ENCODE data around the gene NRM. TPM values are rescaled to one million over a fixed set of nuclear protein-coding genes. Genes with fewer than 3 reads are reported as not detected.

NRM gene
- polyA plus RNA-seq, 6 donors from 2014 or later, result 37.3 to 72.1 (median 45.4) TPM

DNA sequence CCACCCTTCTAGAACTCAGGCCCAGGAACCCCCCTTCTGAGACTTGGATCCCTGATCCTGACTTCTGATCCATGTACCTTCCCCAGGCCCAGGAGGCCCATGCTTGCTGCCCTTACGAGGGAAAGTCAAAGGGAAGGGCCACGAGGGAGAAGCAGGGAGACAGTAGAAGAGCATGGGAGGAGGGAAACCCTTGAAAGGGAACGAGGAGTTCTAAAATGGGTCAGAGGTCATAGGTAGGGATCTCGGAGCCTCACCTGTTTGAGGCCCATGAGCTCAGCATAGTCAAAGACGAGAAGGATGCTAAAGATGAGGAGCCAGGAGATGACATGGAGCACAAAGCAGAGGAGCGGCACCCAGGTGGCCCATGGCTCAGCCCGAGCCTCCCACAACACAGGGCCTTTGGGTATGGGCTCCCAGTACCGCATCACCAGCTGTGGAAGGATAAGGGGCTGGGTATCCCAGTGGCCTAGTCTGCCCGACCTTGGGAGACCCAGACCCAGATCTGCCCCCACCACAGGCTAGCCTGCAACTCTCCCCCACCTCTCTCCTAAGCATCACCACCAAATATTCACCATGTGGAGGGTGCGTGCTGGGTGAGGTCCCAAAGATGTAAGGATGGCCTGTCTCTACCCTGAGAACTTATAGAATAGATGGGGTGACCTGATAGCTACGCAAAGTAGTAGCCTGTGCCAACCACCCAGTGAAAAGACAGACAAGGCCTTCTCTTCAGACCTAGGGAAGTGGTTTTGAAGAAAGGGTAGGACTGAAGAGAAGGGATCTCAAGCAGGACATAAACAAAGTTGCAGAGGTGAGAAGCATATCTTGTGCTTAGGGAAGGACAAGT is 1.5 kb downstream of the NRM start:
- ATAC-seq (ENCODE audit: low read depth in 2 of 2) (no peak), DNase-seq (no peak)
- Mint-ChIP-seq H3K27ac (peak overlapping the region; percentile 32 to 98 (median 95)), H3K36me3 (peaks cover 0 to 23% of the 10 kb centered on the region in 2 donors), H3K9me3 (peaks cover 0 to 2% (median 0%) of the 10 kb centered on the region in 7 donors), H3K4me1 (peaks cover 49 to 65% (median 56%) of the 10 kb centered on the region in 3 donors), H3K4me3 (peak overlapping the region; percentile 93 to 100 (median 98)), H3K27me3 (no peaks in the 10 kb centered on the region)

DNA sequence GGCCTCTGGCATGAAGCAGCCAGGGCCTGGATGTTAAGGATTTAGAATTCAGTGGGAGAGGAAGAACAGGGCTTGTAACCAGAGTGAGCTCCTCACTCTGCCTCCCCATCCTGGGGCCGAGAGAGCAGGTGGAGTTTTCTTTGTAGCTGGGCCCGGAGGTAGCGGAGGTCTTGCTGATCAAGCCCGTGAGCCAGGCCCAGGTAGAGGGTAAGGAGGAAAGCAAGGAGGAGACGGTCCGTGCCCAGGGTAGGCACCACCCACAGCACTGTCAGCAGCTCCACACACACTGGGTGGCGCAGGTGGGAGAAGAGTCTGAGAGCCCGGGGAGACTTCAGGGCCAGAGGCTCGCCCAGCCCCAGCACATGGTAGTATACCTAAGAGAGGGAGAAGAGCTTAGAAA is 2.2 kb downstream of the NRM start:
- peak; percentile 57 for DNase-seq
- peak; percentile 44 to 45 for ATAC-seq (ENCODE audit: low read depth in 2 of 2)
- peak overlapping the region; percentile 73 to 98 (median 95) for H3K27ac Mint-ChIP-seq

DNA sequence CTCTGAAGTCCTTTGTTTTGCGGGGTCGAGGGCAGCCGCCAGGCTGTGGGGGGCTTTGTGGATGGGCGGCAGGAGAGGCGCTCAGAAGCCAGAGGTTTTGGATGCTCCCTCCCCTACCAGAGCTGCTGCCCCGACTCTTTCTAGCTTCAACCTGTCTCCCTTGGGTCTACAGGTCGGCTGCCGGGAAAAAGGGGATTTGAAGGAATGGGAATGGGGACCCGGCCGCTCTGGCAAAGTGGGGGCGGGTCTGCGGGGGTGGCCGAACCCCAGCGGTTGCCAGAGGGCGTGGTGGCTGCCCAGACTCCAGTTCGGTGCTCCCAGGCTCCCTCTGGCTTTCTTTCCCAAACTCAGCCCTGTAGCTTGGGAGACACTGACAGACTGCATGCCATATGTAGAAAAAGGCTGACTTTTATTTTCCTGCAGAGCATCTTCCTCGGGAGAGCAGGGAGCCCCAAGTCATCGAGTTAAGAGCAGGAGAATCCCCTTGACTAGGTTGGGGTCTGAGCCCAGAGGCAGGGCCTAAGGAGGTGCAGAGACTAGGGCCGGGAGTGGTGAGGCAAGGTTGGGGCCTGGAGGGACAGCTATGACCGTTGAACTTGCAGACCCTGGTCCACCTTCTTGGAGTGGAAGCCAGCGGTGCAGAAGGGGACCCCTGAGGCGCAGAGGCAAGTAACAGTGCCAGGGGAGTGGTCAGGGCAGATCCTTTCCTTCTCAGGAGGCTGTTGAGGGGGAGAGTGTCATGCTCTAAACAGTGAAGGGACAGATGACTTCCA is 2.9 kb downstream of the NRM start:
- H3K27me3 Mint-ChIP-seq, result no peaks in the 10 kb centered on the region
- ATAC-seq (ENCODE audit: low read depth in 2 of 2), result no peak
- peaks cover 0 to 2% (median 0%) of the 10 kb centered on the region in 7 donors for H3K9me3 Mint-ChIP-seq
- peak overlapping the region; percentile 93 to 100 (median 98) for H3K4me3 Mint-ChIP-seq
- H3K27ac Mint-ChIP-seq, result peak overlapping the region; percentile 91 to 98 (median 95)
- no peak for DNase-seq
- H3K36me3 Mint-ChIP-seq, result peaks cover 0 to 37% of the 10 kb centered on the region in 2 donors
- H3K4me1 Mint-ChIP-seq, result peaks cover 52 to 79% (median 59%) of the 10 kb centered on the region in 3 donors

More for the DNA sequence above, 2.2 kb downstream of the NRM start:
- Mint-ChIP-seq H3K4me3 (peak overlapping the region; percentile 93 to 100 (median 98)), H3K4me1 (peaks cover 49 to 72% (median 56%) of the 10 kb centered on the region in 3 donors), H3K36me3 (peaks cover 0 to 30% of the 10 kb centered on the region in 2 donors), H3K27me3 (no peaks in the 10 kb centered on the region), H3K9me3 (peaks cover 0 to 2% (median 0%) of the 10 kb centered on the region in 7 donors)

DNA sequence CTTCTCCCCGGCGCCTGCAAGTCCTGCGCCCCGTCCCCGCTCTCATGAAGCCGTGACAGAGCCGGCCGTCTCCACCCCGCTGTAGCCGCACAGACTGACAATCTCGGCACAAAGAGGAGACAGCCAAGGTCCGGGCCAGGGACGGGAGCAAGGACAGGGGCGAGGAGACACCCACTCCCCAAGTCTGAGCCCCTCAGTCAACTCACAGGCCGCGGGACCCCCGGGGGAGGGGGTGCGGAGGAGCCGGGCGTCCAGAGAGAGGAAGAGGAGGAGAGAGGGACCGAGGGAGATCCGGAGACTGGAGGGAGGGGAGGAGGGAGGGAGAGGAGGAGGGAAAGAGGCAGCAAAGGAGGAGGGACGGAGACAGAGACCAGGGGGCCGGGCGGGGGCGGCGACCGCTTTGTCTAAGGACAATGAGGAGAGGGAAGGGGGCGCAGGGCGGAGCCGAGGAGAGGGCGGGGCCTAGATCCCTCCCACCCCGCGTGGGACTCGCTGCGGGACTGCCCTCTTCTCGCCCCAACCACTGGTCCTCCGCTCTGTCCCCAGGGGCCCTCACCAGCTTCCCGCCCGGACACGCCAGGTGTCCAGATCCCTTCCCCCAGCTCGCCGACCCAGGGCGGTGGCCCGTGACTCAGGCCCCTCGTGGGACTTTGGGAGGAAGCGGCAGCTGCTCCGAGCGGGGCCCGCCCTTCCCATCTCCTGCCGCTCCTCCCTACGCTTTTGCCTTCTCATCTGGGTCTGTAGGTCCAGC is 3.7 kb downstream of the NRM start:
- DNase-seq, result peak; percentile 82
- Mint-ChIP-seq H3K4me1 (peaks cover 54 to 82% (median 67%) of the 10 kb centered on the region in 3 donors), H3K27ac (peak overlapping the region; percentile 92 to 98 (median 95)), H3K4me3 (peak overlapping the region; percentile 93 to 100 (median 98)), H3K9me3 (peaks cover 0 to 2% (median 0%) of the 10 kb centered on the region in 7 donors), H3K27me3 (no peaks in the 10 kb centered on the region), H3K36me3 (peaks cover 0 to 39% of the 10 kb centered on the region in 2 donors)
- peak; percentile 27 for ATAC-seq (ENCODE audit: low read depth in 2 of 2)

DNA sequence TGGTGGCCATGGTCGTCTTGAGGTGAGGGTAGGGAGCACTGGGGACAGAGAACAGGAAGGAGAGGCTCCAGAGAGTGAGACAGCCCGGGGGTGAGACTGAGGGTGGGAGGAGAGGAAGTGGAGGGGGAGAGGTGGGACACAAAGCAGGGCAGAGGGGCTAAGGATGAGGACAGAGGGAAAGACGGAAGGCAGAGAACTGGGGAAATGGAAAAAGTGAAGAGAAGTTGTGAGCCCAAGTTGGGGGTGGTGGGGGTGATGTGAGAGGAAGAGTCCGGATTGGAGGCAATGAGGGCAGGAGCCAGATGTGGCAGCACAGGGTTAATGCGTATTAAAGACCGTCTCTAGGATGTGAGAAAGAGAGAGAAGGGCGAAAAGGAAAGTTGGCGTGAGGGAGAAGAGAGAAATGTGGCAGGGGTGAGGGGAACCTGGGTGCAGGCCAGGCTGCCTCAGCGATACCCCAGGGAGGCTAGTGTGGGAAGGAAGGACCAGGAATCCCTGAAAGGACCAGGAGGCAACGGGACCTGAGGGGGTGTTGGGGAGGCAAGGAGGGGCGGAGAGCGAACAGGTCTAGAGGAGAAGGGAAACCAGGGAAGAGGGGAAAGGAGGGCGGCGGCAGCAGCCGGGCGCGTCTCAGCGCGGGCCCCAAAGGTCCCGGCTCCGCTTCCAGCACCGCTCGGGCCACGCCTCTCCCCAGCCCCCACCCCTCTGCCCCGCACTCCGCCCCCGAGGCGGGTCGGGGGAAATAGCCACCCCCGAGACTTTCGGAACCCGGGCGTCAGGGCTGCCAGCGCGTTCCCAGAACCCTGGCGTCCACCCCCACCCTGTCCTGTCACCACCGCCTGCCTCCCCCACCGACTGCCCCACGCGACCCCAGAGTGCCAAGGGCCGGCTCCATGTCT is 4.5 kb downstream of the NRM start, which contains the start of gene PPP1R18:
Gene PPP1R18, minus strand, starts transcription at position 637 of the 899 bp plus-strand sequence. Its CDS starts 627 bp downstream, at position 10.
- Mint-ChIP-seq H3K27me3 (no peaks in the 10 kb centered on the region), H3K36me3 (peaks cover 0 to 42% of the 10 kb centered on the region in 2 donors), H3K4me3 (peak within 1 kb of the TSS; percentile 93 to 100 (median 98)), H3K9me3 (peaks cover 0 to 2% (median 0%) of the 10 kb centered on the region in 7 donors), H3K27ac (peak within 1 kb of the TSS; percentile 95 to 99 (median 96)), H3K4me1 (peaks cover 55 to 84% (median 68%) of the 10 kb centered on the region in 3 donors)
- DNase-seq (peak; percentile 74), ATAC-seq (ENCODE audit: low read depth in 2 of 2) (peak; percentile 43 to 45)

DNA sequence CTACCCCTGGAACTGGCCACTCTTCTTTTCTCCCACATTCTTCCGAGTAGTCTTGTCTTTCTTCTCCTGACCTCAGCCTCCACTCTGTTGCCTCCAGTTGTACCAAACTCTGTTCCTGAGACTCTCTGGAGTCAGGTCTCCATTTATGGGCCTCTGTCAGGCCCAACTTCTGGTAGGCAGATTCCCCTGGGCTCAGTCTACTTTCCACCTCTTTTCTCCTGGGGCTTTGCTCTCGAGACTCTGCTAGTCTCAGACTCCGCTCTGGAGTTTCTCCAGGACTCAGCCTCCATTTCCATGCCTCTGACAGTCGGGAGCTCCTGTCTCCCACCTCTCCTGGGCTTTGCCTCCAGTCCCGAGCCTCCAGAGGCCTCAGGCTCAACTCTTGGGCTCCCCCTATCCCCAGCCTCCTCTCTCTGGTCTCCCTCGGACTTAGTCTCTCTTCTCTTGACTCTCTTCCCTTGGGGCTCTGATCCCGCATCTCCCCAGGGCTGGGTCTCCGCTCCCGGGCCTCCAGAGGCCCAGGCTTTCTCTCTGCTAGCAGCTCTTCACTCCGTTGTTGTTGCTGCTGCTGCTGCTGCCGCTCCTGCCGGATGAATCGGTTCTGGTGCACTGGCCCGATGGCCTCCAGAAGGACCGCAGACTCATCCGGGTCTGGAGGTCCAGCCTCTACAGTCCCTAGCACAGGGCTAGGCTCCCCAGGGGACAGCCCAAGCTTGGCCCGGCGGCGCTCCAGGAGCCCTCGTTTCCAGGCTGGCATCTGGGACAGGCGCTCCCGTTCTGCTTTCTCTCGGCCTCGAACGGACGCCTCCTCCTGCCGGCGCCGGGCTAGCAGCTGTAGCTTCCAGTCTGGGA is 5.4 kb downstream of the NRM start:
- ATAC-seq (ENCODE audit: low read depth in 2 of 2) (no peak), DNase-seq (no peak)
- Mint-ChIP-seq H3K4me3 (peak overlapping the region; percentile 93 to 100 (median 98)), H3K9me3 (peaks cover 0 to 2% (median 0%) of the 10 kb centered on the region in 7 donors), H3K27ac (peak overlapping the region; percentile 89 to 99 (median 96)), H3K4me1 (peaks cover 56 to 84% (median 70%) of the 10 kb centered on the region in 3 donors), H3K36me3 (peaks cover 0 to 47% of the 10 kb centered on the region in 2 donors), H3K27me3 (no peaks in the 10 kb centered on the region)

DNA sequence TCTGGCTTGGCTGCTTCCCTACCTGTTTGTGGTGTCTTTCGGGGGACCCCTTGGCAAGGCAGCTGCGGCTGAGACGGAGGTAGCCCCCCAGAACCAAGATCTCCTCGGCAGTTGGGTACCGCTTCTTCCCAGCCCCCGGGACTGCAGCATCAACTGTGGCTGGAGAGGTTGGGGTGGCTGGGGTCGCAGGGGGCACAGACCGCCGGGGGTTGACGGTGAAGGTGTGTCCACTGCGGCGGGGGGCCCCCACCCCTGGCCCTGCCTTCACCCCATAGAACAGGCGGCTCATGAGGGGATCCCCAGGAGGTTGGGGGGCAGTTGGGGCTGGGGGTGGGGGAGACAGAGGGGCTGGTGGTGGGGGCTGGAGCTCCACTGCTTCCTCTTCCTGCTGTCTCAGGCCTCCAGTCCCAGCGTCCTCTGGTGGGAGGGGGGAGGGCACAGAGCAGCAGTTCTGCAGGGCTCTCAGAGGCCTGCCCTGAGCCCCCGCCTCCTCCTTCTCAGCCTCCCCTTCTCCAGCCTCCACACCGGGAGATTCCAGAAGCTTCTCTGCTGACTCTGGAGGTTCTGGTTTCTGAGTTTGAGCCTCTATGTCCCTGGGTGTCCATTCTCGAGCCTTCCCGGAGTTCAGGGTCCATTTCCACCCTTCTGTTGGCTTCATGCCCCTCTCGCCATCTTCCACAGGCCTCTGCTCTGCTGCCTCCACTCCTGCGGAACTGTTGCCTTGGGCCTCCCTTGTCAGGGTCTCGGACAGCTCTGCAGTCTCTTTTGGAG is 6.2 kb downstream of the NRM start:
- Mint-ChIP-seq H3K9me3 (peaks cover 0 to 2% (median 0%) of the 10 kb centered on the region in 7 donors), H3K4me1 (peaks cover 56 to 84% (median 70%) of the 10 kb centered on the region in 3 donors), H3K27ac (peak overlapping the region; percentile 1 to 100 (median 98)), H3K4me3 (peak overlapping the region; percentile 93 to 100 (median 98)), H3K27me3 (no peaks in the 10 kb centered on the region), H3K36me3 (peaks cover 0 to 48% of the 10 kb centered on the region in 2 donors)
- ATAC-seq (ENCODE audit: low read depth in 2 of 2) (no peak), DNase-seq (no peak)

DNA sequence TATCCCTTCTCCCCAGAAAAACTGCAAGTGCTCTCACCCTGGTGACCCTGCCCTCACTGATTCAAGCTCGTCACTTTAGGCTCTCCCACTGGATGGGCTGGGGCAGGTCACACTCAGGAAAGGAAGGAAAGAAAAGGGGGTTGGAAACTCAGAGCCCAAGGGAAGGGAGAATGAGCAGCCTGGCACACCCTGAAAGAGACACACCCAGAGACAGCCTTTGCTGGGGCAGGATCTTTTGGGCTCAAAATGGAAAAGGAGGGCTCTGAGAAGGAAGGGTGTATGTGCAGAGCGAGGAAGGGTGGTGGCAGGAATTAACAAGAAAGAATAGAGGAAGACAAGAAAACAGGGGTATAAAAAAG is 6.8 kb downstream of the NRM start:
- peak overlapping the region; percentile 1 to 100 (median 98) for H3K27ac Mint-ChIP-seq
- no peaks in the 10 kb centered on the region for H3K27me3 Mint-ChIP-seq
- H3K4me1 Mint-ChIP-seq, result peaks cover 56 to 84% (median 70%) of the 10 kb centered on the region in 3 donors
- peak overlapping the region; percentile 93 to 100 (median 98) for H3K4me3 Mint-ChIP-seq
- peaks cover 0 to 2% (median 0%) of the 10 kb centered on the region in 7 donors for H3K9me3 Mint-ChIP-seq
- H3K36me3 Mint-ChIP-seq, result peaks cover 0 to 54% of the 10 kb centered on the region in 2 donors
- DNase-seq (no peak), ATAC-seq (ENCODE audit: low read depth in 2 of 2) (no peak)

DNA sequence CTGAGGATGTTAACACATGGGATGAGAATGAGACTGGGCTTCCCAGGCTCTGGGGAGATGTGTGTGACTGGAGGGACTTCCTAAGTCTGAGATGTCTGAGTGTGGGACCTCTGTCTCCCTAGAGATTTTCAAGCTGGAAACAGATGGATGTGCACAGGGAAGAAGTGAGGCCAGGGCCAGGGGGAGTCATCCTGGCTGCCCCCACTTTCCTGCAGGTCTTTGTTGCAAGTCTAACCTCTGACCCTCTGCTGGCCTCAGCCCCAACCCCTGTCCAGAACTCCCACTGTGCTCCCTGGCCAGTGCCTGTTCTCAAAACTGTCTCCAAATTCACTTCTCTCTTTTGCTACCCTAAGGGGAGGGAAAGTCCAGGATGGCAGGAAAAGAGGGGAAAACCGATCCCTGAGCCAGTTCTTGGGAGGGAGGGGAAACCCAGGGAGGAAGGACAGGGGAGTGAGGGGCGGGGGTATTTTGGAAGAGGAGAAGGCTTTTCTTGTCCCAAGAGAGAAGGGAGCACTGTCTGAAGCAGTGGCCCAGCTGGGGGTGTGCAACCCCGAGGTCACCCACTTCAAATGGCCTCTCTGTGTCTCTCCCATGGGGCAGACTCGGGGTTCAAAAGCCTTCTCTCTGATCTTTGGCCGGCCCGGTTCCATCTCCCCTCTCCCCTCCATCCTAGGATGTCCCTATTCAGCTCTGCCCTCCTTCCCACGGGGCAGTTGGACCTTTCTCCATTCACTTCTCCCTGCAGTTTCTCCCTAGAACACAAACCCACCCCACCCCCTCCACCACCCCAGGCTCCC is 7.4 kb downstream of the NRM start:
- peak overlapping the region; percentile 95 to 100 (median 98) for H3K27ac Mint-ChIP-seq
- ATAC-seq (ENCODE audit: low read depth in 2 of 2), result no peak
- H3K4me3 Mint-ChIP-seq, result peak overlapping the region; percentile 93 to 100 (median 98)
- no peaks in the 10 kb centered on the region for H3K27me3 Mint-ChIP-seq
- H3K36me3 Mint-ChIP-seq, result peaks cover 0 to 58% of the 10 kb centered on the region in 2 donors
- peaks cover 0 to 2% (median 0%) of the 10 kb centered on the region in 7 donors for H3K9me3 Mint-ChIP-seq
- peaks cover 56 to 80% (median 68%) of the 10 kb centered on the region in 3 donors for H3K4me1 Mint-ChIP-seq
- no peak for DNase-seq
